Calu3 (cell line): ENCODE results near the gene ARHGEF11. TPM values are rescaled to one million over a fixed set of nuclear protein-coding genes. Genes with fewer than 3 reads are reported as not detected.

Experiments
- BruUV-seq: library from RNA; stranded (reverse); fragments of 400-500 nt; replicated peaks from 2 replicates; lab custom pipeline; 2021; lab: Mats Ljungman, UMichigan
- CTCF ChIA-PET: fragments of 300-600 bp; sonication (Branson Sonifier 250); formaldehyde crosslinking; loops from one replicate; lab custom pipeline; 2022; ENCODE audit warnings: antibody characterized with exemption; lab: Charles Lee
- DNase-seq: peaks from one replicate; pipeline ENCODE4 v3.0.0; 2022
- H3K27ac Mint-ChIP-seq: one replicate; pipeline ENCODE4 v1.8.0; 2022; ENCODE audit warnings: mixed read lengths; ENCODE audit not compliant: unreplicated experiment
- H3K27me3 Mint-ChIP-seq: one replicate; pipeline ENCODE4 v1.8.0; 2022; ENCODE audit warnings: mixed read lengths; ENCODE audit not compliant: unreplicated experiment
- H3K36me3 Mint-ChIP-seq: one replicate; pipeline ENCODE4 v1.8.0; 2022; ENCODE audit warnings: mild to moderate bottlenecking, moderate library complexity, mixed read lengths; ENCODE audit not compliant: insufficient read depth, unreplicated experiment
- H3K4me1 Mint-ChIP-seq: one replicate; pipeline ENCODE4 v1.8.0; 2022; ENCODE audit warnings: mild to moderate bottlenecking, low read depth, mixed read lengths; ENCODE audit not compliant: unreplicated experiment
- H3K4me3 Mint-ChIP-seq: one replicate; pipeline ENCODE4 v1.8.0; 2022; ENCODE audit warnings: mild to moderate bottlenecking, low read depth, moderate library complexity, mixed read lengths; ENCODE audit not compliant: unreplicated experiment
- H3K9me3 Mint-ChIP-seq: one replicate; pipeline ENCODE4 v1.8.0; 2022; ENCODE audit warnings: low read depth, mixed read lengths; ENCODE audit not compliant: unreplicated experiment
- intact Hi-C: fragments of 100-400 bp; cut with micrococcal nuclease; formaldehyde crosslinking; loops from one replicate; pipeline ENCODE4 v1.10.0; 2022; ENCODE audit not compliant: unreplicated experiment
- total RNA-seq: library from RNA; stranded (reverse); gene quantifications from 2 replicates; pipeline ENCODE4 v1.2.3, GENCODE V29; 2022
- TF ChIP-seq, protein P1 (sequence below): fragments of 200-600 bp; IDR thresholded peaks from one replicate; pipeline ENCODE4 v1.8.0; 2022; ENCODE audit warnings: antibody characterized with exemption; ENCODE audit not compliant: unreplicated experiment

ARHGEF11 gene
- total RNA-seq, 1 experiment from 2014 or later: 44.1 TPM

DNA sequence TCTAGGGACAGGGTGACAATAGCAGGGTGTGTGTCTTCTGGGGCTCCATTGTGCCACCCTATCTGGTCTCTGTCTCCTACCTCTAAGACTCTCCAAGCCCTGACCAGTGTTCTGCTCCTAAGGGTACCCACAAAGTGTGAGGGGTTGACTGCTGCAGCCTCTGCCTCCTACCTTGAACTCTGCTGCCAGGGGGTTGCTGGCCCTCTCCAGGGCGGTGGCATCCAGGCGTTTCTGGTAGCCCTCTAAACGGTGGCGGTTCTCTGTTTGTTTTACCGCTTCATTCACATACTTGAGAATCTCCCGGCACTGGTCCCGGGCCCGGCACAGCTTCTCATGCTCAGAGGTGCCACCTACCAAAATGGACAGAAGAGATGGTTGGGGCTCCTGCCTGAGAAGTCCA is 100.7 kb downstream of the ARHGEF11 start:
- Mint-ChIP-seq H3K4me3 (no peak overlapping the region), H3K4me1 (peaks cover 10% of the 10 kb centered on the region), H3K27me3 (no peaks in the 10 kb centered on the region), H3K36me3 (peaks cover 46% of the 10 kb centered on the region), H3K9me3 (no peaks in the 10 kb centered on the region), H3K27ac (no peak overlapping the region)
- BruUV-seq: no TSS peak
- TF ChIP-seq, protein P1, sequence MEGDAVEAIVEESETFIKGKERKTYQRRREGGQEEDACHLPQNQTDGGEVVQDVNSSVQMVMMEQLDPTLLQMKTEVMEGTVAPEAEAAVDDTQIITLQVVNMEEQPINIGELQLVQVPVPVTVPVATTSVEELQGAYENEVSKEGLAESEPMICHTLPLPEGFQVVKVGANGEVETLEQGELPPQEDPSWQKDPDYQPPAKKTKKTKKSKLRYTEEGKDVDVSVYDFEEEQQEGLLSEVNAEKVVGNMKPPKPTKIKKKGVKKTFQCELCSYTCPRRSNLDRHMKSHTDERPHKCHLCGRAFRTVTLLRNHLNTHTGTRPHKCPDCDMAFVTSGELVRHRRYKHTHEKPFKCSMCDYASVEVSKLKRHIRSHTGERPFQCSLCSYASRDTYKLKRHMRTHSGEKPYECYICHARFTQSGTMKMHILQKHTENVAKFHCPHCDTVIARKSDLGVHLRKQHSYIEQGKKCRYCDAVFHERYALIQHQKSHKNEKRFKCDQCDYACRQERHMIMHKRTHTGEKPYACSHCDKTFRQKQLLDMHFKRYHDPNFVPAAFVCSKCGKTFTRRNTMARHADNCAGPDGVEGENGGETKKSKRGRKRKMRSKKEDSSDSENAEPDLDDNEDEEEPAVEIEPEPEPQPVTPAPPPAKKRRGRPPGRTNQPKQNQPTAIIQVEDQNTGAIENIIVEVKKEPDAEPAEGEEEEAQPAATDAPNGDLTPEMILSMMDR: no peak
- intact Hi-C loops: no loop called here
- CTCF ChIA-PET: interaction anchor here (0.6 kb wide), 1 partner anchor 116 kb away, joined by 3 read pairs; no protein-coding TSS in a partner anchor
- no peak for DNase-seq

DNA sequence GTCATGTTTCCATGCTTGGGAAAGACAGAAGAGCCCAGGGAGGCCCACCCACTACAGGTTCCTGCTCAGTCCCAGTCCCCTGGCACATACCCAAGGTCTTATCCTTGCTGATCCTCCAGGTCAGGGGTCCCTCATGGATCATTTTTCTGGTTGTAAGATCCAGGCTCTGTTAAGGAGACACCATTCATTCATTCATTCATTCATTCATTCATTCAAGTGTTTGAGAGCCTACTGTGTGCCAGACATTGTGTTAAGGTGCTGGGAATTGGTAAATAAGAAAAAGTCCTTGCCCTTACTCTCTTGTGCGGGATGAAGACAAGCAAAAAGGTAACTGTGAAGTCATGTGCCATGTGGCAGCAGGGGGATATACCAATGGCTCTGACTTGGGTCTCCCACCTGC is 101.3 kb downstream of the ARHGEF11 start:
- TF ChIP-seq, protein P1: no peak
- CTCF ChIA-PET: no interaction called here
- Mint-ChIP-seq H3K4me1 (peaks cover 10% of the 10 kb centered on the region), H3K36me3 (peaks cover 49% of the 10 kb centered on the region), H3K4me3 (no peak overlapping the region), H3K27me3 (no peaks in the 10 kb centered on the region), H3K27ac (no peak overlapping the region), H3K9me3 (no peaks in the 10 kb centered on the region)
- intact Hi-C loops: no loop called here
- DNase-seq: no peak
- BruUV-seq: no TSS peak

- no peaks in the 10 kb centered on the region for H3K9me3 Mint-ChIP-seq
- TF ChIP-seq, protein P1: no peak
- CTCF ChIA-PET: no interaction called here
- no peak for DNase-seq
- H3K4me1 Mint-ChIP-seq: peaks cover 10% of the 10 kb centered on the region
- H3K27ac Mint-ChIP-seq: no peak overlapping the region
- intact Hi-C loops: no loop called here
- H3K36me3 Mint-ChIP-seq: peaks cover 54% of the 10 kb centered on the region
- no TSS peak for BruUV-seq
- no peaks in the 10 kb centered on the region for H3K27me3 Mint-ChIP-seq
- no peak overlapping the region for H3K4me3 Mint-ChIP-seq
These were observed 101.8 kb downstream of the ARHGEF11 start for GRCh38 chr1:156943756-156944155.

DNA sequence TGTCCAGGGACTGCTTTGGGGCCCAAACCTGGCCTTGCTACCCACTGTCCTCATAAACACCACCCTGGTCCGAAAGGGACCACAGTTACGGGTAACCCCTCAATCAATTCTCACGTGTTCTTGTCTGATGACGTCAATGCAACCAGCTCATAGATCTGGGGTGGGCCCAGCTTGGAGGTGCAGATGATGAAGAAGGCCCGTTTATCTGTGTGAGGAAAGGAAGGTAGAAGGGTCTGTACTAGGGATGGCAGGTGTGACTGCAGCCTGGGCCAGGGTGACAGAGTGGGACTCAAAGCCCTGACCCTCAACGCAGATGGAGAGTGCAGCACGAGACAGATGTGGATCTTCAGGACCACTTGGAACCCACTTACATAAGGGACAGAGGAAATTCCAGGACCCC is 103.0 kb downstream of the ARHGEF11 start:
- BruUV-seq: no TSS peak
- intact Hi-C loops: no loop called here
- TF ChIP-seq, protein P1: no peak
- Mint-ChIP-seq H3K9me3 (no peaks in the 10 kb centered on the region), H3K36me3 (peaks cover 61% of the 10 kb centered on the region), H3K27ac (no peak overlapping the region), H3K27me3 (no peaks in the 10 kb centered on the region), H3K4me3 (no peak overlapping the region), H3K4me1 (peaks cover 10% of the 10 kb centered on the region)
- DNase-seq: no peak
- CTCF ChIA-PET: interaction anchor here (1.1 kb wide), 1 partner anchor 15 kb away, joined by 3 read pairs; no protein-coding TSS in a partner anchor
